AG08396 (cell line): ENCODE results near the gene OR2S2.

Experiments used
- DNase-seq: peaks from one replicate; pipeline ENCODE4 v3.0.0; 2012; ENCODE audit warnings: low spot score, mixed read lengths

Gene OR2S2

DNA sequence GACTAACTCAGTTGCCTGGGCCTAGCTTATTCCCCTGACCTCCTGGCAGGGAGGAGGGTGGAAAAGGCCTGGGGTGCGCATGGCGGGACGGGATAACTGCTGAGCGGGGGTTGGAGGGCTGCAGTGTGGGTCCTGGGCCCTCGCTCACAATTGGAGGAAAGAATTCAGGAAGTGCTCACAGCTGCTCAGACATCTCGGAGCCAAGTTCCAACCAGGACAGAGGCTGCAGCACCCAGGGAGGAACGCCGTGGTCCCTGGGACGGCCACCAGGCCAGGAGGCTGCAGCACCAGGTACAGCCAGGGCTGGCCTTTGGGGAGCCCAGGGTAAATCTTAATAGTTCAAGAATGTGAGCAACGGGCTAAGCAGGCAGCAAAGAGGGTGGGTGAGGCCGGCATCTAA, 48.7 kb downstream of the OR2S2 start, which contains the start of gene SPAAR:
TSS of gene SPAAR (plus strand) at position 217 of the 400 bp plus-strand sequence. CDS start 974 bp downstream, outside the sequence.
- DNase-seq, result no peak

- peak; percentile 54 for DNase-seq
Observed at GRCh38 chr9:35908504-35909125, 49.3 kb downstream of the OR2S2 start.

- DNase-seq, result peak; percentile 81
Observed at GRCh38 chr9:35907711-35908503, 50.0 kb downstream of the OR2S2 start.
